ENCODE measurements around the gene ALS2.
"Not testable (repeated sequence)": the region's sequence is repeated elsewhere in the genome, so short reads cannot be mapped to it uniquely, and the experiment has no call there.

ALS2 gene

DNA sequence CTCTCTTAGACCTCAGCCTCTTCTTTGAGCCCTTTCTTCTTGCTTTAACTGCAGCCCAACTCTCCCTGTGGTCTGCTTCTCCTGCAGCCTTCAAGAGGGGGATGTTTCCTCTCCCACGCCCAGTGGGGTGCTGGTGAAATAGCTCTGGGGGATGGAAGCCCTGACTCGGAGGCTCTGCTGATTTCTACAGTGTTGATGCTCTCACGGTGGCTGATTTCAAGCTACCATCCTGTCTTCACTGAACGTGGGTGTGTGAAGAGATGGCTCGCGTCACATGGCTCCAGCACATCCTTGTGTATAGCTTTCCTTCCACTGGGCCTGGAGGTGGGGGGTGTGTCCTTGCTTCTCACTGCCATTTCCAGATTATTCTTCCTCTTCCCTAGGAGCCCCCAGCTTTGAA lies 102.3 kb downstream of the ALS2 start:
- no peak for FAIRE-seq
- DNase-seq (ENCODE audit: low spot score): no peak

DNA sequence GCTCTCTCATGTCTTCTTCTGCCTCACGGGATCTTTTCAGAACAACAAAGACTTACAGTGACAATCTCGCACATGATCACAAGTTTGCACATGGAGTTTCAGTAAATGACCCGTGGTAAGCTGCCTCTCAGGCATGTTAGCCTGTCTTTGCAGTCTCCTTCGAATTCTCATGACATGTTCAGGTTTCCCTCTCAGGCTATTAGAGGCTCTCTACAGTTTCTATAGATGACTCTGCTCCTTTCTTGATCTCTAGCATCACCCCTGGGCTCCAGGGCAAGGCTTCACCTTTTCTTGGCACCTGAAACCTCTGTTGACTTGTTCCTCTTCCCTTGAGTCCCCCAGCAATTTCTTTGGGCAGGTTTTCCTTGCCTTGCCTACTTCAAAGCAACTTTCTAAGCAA lies 105.3 kb downstream of the ALS2 start:
- no peak for DNase-seq (ENCODE audit: low spot score)
- no peak for FAIRE-seq

DNA sequence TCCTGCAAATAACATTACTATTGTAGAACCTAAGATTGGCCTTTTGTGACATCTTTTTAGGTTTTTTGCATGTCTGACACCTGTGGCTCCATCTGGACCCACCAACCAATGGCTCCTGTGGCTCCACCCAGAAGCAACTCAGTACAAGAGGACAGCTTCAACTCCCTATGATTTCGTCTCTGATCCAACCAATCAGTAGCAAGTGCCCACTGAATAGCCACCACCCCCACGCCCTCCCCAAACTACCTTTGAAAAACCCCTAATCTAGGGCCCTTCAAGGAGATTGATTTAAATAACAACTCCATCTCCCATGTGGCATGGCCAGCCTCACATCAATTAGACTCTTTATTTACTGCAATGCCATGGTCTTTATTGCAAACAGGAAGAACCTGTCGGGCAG lies 105.9 kb downstream of the ALS2 start:
- no peak for FAIRE-seq

DNA sequence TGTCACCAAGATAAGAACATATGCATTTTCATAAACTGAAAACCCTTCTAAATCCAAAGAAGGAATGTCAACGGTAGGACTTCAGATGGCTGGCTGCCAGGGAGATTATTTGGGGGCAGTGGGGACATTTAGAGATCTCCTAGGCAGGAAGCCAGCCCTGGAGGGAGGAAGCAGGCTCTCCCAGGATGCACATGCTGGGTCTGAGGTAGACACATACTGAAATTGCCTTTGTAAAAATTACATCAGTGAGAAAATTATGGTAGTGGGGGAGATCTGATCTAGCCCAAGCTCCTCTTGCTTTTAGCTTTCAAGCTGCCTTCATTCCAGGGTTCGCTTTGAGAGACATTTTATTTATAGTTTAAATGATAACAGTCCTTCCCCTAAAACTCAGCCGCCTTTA lies 106.4 kb downstream of the ALS2 start:
- FAIRE-seq (no peak), DNase-seq (ENCODE audit: low spot score) (no peak)

More for the DNA sequence above, 105.9 kb downstream of the ALS2 start:
- DNase-seq (ENCODE audit: low spot score): no peak

DNA sequence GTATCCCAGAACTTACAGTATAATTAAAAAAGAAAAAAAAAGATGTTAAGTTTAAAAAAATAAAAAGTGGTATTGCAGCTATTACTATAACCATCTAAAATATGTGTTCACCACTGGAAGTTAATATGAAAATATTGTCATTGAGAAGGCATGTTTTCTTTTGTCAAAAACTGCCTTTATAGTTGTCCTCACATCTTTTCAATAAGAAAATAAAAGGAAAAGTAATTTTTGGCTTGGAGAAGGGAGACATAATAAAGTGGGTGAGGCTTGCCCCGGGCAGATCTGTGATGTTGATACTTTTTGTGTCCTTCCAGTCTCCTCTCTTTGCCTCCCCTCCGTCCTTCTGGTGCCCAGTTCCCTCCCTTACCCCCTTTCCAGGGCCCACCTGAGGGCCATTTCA lies 107.2 kb downstream of the ALS2 start:
- FAIRE-seq (no peak), DNase-seq (ENCODE audit: low spot score) (no peak)

DNA sequence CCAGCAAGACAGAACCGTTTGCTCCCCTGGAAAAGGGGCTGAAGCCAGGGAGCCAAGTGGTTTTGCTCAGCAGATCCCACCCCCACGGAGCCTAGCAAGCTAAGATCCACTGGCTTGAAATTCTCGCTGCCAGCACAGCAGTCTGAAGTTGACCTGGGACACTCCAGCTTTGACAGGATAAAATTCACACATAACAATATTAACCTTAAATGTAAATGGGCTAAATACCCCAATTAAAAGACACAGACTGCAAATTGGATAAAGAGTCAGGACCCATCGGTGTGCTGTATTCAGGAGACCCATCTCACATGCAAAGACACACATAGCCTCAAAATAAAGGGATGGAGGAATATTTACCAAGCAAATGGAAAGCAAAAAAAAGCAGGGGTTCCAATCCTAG lies 109.5 kb downstream of the ALS2 start:
- not testable (repeated sequence) for FAIRE-seq

DNA sequence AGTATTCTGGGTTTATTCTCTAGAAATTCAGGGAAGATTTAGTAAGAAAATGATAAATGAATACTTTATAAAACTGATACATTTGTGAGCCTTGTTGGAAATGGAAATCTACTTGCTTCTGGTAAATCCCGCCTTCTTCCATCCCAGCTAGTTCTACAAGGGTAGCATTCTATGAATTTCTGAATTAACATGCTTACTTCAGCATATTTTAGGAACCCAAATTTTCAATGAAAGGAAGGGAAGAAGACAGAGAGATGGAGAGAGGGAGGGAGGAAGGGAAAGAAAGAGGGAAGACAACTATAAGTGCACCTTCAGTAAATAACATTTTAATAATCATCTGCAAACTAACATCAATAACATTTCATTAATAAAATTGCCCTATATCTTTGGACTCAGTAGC lies 110.9 kb downstream of the ALS2 start:
- DNase-seq (ENCODE audit: low spot score) (no peak), FAIRE-seq (no peak)

More for the DNA sequence above, 109.5 kb downstream of the ALS2 start:
- DNase-seq (ENCODE audit: low spot score): not testable (repeated sequence)

DNA sequence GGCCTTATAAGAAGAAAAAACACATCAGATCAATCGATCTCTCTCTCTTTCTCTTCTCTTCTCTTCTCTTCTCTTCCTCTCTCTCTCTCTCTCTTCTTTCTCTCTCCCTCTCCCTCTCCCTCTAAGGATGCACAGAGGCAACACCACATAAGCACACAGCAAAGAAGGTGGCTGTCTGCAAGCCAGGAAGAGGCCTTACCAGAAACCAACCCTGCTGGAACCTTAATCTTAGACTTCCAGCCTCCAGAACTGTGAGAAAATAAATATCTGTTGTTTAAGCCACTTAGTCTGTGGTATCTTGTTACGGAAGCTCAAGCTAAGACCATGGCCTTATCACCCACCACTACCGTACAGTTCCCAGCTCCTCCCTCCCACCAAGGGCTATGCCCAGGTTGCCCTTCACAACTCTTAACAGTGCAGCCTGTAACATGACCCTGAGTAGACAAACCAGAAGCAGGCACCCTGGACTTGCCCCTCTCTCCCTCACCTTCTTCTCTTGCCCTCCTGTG lies 112.3 kb downstream of the ALS2 start:
- FAIRE-seq (no peak), DNase-seq (ENCODE audit: low spot score) (no peak)

DNA sequence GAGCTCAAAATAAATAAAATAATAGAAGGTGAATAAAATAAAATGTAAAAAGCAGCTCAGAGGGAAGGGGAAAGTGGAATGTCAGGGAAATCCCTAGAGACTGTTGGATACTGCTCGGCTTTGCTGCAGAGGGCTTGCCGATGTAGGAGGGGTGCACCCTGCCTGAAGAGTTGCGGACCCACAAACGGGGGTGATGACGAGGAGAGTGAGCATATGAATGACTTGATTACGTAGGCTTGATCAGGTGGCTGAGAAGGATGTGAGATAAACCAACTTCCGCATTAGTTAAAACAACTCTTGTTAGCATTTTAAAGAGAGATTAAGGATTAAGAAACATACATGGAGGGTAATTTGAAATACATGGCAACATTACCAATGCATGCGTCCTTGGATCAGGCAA lies 116.4 kb downstream of the ALS2 start:
- no peak for DNase-seq (ENCODE audit: low spot score)
- FAIRE-seq: no peak

DNA sequence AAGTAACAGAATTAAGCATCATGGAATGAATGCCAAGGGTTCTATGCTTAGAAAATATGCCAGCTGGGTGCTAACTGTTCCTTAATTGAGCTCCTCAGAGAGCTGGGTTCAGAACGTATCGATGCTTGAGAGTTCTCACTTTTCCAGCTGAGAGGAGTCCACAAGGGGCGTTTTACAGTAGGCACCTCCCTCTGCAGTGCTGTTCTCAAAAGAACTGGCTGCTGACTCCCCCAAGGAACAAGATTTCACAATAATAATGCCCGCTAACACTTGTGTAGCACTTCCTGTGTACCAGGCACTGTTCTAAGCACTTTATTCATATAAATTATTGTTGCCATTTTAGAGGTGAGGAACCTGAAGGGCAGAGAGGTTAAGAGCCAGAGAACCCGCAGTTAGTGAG lies 119.4 kb downstream of the ALS2 start:
- FAIRE-seq: no peak
- no peak for DNase-seq (ENCODE audit: low spot score)

DNA sequence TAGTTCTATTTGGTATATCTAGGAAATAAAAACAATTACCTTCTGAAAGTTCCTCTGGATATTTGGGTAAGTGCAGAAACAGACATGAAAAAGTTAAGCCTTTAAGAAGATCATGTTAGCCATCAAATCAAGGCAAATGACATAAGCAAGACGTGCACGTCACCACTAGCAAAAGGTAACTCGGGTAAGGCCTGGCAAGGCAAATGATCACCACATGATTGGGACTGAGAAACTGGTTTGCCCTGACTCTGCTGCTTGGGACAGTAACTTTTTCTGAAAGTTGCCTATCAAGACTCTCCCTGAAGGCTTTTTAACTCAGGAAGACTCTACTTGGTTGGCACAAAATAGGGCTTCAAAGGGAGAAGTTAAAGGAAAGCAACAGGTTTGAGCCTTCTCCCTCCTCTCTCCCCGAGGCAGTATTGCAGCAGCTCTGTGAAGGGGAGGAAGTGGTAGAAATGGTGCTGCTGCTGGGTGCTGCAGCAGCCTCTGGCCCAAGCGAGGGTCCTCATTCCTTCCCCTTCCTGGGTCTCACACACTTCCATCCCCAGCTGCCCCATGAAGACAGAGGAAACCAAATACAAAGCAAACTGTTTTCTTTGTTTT lies 120.3 kb downstream of the ALS2 start:
- FAIRE-seq (no peak), DNase-seq (ENCODE audit: low spot score) (no peak)

DNA sequence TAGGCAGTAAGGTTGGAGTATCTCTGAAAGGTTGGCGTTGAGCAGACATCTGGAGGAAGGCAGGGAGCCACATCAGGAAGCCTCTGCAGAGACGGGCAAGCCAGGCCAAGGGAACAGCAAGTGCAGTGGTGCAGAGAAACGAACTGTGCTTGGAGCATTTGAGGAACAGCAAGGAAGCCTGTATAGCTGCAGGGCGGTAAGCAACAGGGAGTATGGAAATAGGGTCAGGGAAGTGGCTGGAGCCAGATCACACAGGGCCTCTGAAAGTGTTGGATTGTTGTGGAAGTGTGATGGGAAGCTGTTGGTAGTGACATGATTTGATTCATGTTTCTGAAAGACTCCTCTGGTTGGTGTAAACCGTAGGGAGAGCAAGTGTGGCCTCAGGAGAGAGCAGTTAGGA lies 124.0 kb downstream of the ALS2 start:
- no peak for FAIRE-seq

DNA sequence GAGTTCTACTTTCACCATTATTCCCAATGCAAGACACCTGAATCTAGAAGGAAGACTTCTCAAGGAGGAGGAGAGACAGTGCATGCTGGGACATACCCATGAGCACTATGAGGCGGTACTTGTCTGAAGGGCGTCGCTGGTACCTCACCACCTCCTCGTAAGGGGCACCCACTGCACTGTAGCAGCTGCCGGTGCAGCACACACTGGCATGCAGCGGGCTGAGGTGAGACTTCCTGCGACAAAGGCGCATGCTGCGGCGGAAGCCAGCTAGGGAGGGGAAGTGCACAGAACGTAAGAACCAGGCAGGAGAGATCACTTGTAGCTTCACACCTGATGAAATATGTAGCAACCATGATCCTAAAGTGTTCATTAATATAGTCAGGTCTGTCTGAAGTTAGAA lies 124.6 kb downstream of the ALS2 start:
- no peak for DNase-seq (ENCODE audit: low spot score)
- FAIRE-seq: no peak

More for the DNA sequence above, 124.0 kb downstream of the ALS2 start:
- no peak for DNase-seq (ENCODE audit: low spot score)

DNA sequence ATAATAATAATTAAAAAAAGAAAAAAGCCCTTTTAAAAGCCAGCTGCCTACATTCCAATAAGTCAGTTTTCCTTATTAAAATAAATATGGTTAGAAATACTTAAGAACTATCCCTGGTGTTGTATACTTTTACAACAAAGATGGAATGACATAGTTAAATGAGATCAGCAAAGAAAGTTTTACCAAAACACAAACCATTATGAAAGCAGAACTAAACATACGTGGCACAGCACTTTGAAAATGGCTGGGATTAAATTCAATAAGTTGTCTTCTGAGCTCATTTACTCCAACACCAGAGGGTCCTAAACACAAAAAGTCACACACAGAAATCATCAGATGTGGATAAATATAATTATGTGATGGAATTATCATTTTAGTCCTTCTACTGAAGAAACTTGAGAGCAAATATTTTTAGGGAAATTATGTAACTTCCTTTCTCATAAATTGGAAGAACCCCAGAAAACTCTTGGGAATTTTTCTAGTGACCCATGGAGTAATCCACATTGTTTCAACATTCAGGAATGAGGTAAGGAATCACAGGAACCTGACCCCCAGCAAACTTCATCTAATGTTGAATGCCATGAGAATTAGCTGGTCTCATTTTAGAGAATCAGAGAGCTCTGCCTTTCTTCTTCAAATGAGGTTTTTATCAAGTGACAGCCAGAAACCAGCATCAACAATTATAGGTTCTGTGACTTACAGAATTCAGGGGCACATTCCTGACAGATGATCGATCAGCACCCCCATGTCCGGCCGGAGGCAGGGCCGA lies 125.9 kb downstream of the ALS2 start:
- FAIRE-seq: no peak
- no peak for DNase-seq (ENCODE audit: low spot score)

DNA sequence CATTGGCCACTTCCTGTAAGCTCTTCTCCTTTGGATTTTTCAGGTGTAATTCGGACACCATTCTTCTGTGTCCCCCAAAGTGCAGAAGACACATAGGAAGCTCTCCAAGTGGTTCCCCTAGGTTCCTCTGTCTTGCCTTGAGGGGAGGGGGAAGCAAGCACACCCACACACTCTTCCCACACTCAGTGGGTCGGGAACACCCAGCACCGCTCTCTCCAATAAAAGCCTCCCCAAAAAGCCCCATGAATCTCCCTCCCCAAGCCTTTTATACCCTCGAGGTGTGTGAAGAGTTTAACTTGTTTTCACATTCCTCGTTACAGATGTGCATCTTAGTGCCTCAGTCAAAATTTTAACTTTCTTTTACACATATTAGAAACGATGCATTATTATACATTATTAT lies 127.5 kb downstream of the ALS2 start:
- no peak for DNase-seq (ENCODE audit: low spot score)
- no peak for FAIRE-seq
